Effector memory CD4-positive, alpha-beta T cell (primary cell): ENCODE data around the gene OVCH2.
A peak's percentile ranks its signal among the peaks of the same experiment; 100 is the strongest.

Experiments
- DNase-seq, 3 donors: peaks; one replicate each; pipeline ENCODE4 v3.0.0-alpha.2; 2020
- H3K27ac ChIP-seq: 2 replicates; pipeline ENCODE4 v1.7.0; 2013; ENCODE audit warnings: mild to moderate bottlenecking, low read length, moderate library complexity; ENCODE audit not compliant: insufficient read depth, poor library complexity, severe bottlenecking
- H3K27me3 ChIP-seq: replicated peaks from 2 replicates; pipeline ENCODE4 v1.7.0; 2013; ENCODE audit warnings: mild to moderate bottlenecking, low read length; ENCODE audit not compliant: insufficient read depth, control insufficient read depth, poor library complexity, severe bottlenecking
- H3K36me3 ChIP-seq: 2 replicates; pipeline ENCODE4 v1.7.0; 2013; ENCODE audit warnings: mild to moderate bottlenecking, low read length, moderate library complexity; ENCODE audit not compliant: control insufficient read depth, insufficient read depth
- H3K4me1 ChIP-seq: 2 replicates; pipeline ENCODE4 v1.7.0; 2013; ENCODE audit warnings: low read length, mild to moderate bottlenecking; ENCODE audit not compliant: control insufficient read depth, insufficient read depth, poor library complexity, severe bottlenecking
- H3K4me3 ChIP-seq: 2 replicates; pipeline ENCODE4 v1.7.0; 2013; ENCODE audit warnings: low read length, low read depth, mild to moderate bottlenecking; ENCODE audit not compliant: insufficient read depth, poor library complexity, severe bottlenecking
- H3K9me3 ChIP-seq: 2 replicates; pipeline ENCODE4 v1.7.0; 2013; ENCODE audit warnings: mild to moderate bottlenecking, low read length, moderate library complexity; ENCODE audit not compliant: control insufficient read depth

The OVCH2 gene

GRCh38 chr11:7689239-7689638, 17.0 kb downstream of the OVCH2 start:
- Histone ChIP-seq H3K9me3 (no peaks in the 10 kb centered on the region), H3K4me1 (no peaks in the 10 kb centered on the region), H3K27me3 (peaks cover 8% of the 10 kb centered on the region), H3K27ac (no peak overlapping the region), H3K36me3 (no peaks in the 10 kb centered on the region), H3K4me3 (no peak overlapping the region)
- no peak for DNase-seq

- no peaks in the 10 kb centered on the region for H3K36me3 ChIP-seq
- H3K4me1 ChIP-seq: no peaks in the 10 kb centered on the region
- H3K27me3 ChIP-seq: peaks cover 2% of the 10 kb centered on the region
- no peaks in the 10 kb centered on the region for H3K9me3 ChIP-seq
- H3K4me3 ChIP-seq: no peak overlapping the region
- no peak for DNase-seq
- no peak overlapping the region for H3K27ac ChIP-seq
Observed at GRCh38 chr11:7688238-7688826, 17.9 kb downstream of the OVCH2 start.

GRCh38 chr11:7687386-7687785, 18.9 kb downstream of the OVCH2 start:
- Histone ChIP-seq H3K27me3 (peaks cover 2% of the 10 kb centered on the region), H3K4me3 (no peak overlapping the region), H3K36me3 (no peaks in the 10 kb centered on the region), H3K9me3 (no peaks in the 10 kb centered on the region), H3K4me1 (no peaks in the 10 kb centered on the region), H3K27ac (no peak overlapping the region)
- no peak for DNase-seq

- Histone ChIP-seq H3K36me3 (no peaks in the 10 kb centered on the region), H3K9me3 (no peaks in the 10 kb centered on the region), H3K4me1 (no peaks in the 10 kb centered on the region), H3K4me3 (no peak overlapping the region), H3K27me3 (peaks cover 2% of the 10 kb centered on the region), H3K27ac (no peak overlapping the region)
- DNase-seq: no peak
Observed at GRCh38 chr11:7686761-7687160, 19.5 kb downstream of the OVCH2 start.

GRCh38 chr11:7683571-7683970, 22.7 kb downstream of the OVCH2 start:
- no peak for DNase-seq
- no peaks in the 10 kb centered on the region for H3K27me3 ChIP-seq

GRCh38 chr11:7677796-7678201, 28.5 kb downstream of the OVCH2 start:
- Histone ChIP-seq H3K36me3 (no peaks in the 10 kb centered on the region), H3K4me1 (peaks cover 12% of the 10 kb centered on the region), H3K4me3 (no peak overlapping the region), H3K9me3 (no peaks in the 10 kb centered on the region), H3K27ac (no peak overlapping the region), H3K27me3 (peaks cover 20% of the 10 kb centered on the region)
- DNase-seq: no peak

More at GRCh38 chr11:7683571-7683970, 22.7 kb downstream of the OVCH2 start:
- Histone ChIP-seq H3K9me3 (no peaks in the 10 kb centered on the region), H3K4me1 (no peaks in the 10 kb centered on the region), H3K4me3 (no peak overlapping the region), H3K27ac (no peak overlapping the region), H3K36me3 (no peaks in the 10 kb centered on the region)

GRCh38 chr11:7677071-7677470, 29.2 kb downstream of the OVCH2 start:
- H3K27me3 ChIP-seq: peaks cover 27% of the 10 kb centered on the region
- no peak overlapping the region for H3K27ac ChIP-seq
- H3K9me3 ChIP-seq: no peaks in the 10 kb centered on the region
- no peak overlapping the region for H3K4me3 ChIP-seq
- DNase-seq: no peak
- H3K36me3 ChIP-seq: no peaks in the 10 kb centered on the region
- H3K4me1 ChIP-seq: peaks cover 12% of the 10 kb centered on the region

- H3K27me3 ChIP-seq: peaks cover 27% of the 10 kb centered on the region
- H3K4me3 ChIP-seq: no peak overlapping the region
- DNase-seq: no peak
- H3K36me3 ChIP-seq: no peaks in the 10 kb centered on the region
- peaks cover 12% of the 10 kb centered on the region for H3K4me1 ChIP-seq
- no peak overlapping the region for H3K27ac ChIP-seq
- no peaks in the 10 kb centered on the region for H3K9me3 ChIP-seq
Observed at GRCh38 chr11:7675631-7676030, 30.6 kb downstream of the OVCH2 start.

- no peak for DNase-seq
- H3K4me1 ChIP-seq: peaks cover 12% of the 10 kb centered on the region
- H3K9me3 ChIP-seq: no peaks in the 10 kb centered on the region
- H3K36me3 ChIP-seq: no peaks in the 10 kb centered on the region
- no peak overlapping the region for H3K27ac ChIP-seq
- H3K4me3 ChIP-seq: peak overlapping the region; percentile 53
- H3K27me3 ChIP-seq: peaks cover 27% of the 10 kb centered on the region
Observed at GRCh38 chr11:7673724-7674434, 32.4 kb downstream of the OVCH2 start.

GRCh38 chr11:7672960-7673723, 33.1 kb downstream of the OVCH2 start, which contains the start of gene CYB5R2:
Gene CYB5R2 (minus strand): TSS chr11:7673500. CDS start chr11:7672825, 675 bp downstream.
- DNase-seq: no peak
- H3K27ac ChIP-seq: no peak within 1 kb of the TSS
- H3K4me3 ChIP-seq: peak within 1 kb of the TSS; percentile 53

More at GRCh38 chr11:7672960-7673723, 33.1 kb downstream of the OVCH2 start, which contains the start of gene CYB5R2:
- Histone ChIP-seq H3K9me3 (no peaks in the 10 kb centered on the region), H3K36me3 (no peaks in the 10 kb centered on the region), H3K4me1 (peaks cover 12% of the 10 kb centered on the region), H3K27me3 (peaks cover 27% of the 10 kb centered on the region)
